Parathyroid adenoma (tissue), 2 donors: ENCODE measurements around the gene ARHGAP27.

Experiments
- H2AFZ ChIP-seq: fragments of 300-600 bp; sonication (generic); one replicate; pipeline ENCODE4 v1.7.0; 2017; ENCODE audit warnings: antibody characterized with exemption, mild to moderate bottlenecking
- H3K27ac ChIP-seq: fragments of 300-600 bp; sonication (generic); one replicate; pipeline ENCODE4 v1.7.0; 2017
- H3K27me3 ChIP-seq: fragments of 300-600 bp; sonication (generic); one replicate; pipeline ENCODE4 v1.7.0; 2017; ENCODE audit warnings: low read length; ENCODE audit not compliant: control insufficient read depth, insufficient read depth
- H3K36me3 ChIP-seq: fragments of 300-600 bp; sonication (generic); one replicate; pipeline ENCODE4 v1.7.0; 2017; ENCODE audit warnings: low read length; ENCODE audit not compliant: control insufficient read depth, insufficient read depth
- H3K4me1 ChIP-seq: fragments of 300-600 bp; sonication (generic); one replicate; pipeline ENCODE4 v1.7.0; 2017; ENCODE audit warnings: control low read depth
- H3K4me2 ChIP-seq: fragments of 300-600 bp; sonication (generic); one replicate; pipeline ENCODE4 v1.7.0; 2017; ENCODE audit warnings: low read length
- H3K4me3 ChIP-seq: fragments of 300-600 bp; sonication (generic); one replicate; pipeline ENCODE4 v1.7.0; 2017; ENCODE audit warnings: low read depth, low read length
- H3K79me2 ChIP-seq: fragments of 300-600 bp; sonication (generic); one replicate; pipeline ENCODE4 v1.7.0; 2017; ENCODE audit warnings: control low read depth
- H3K9ac ChIP-seq: fragments of 300-600 bp; sonication (generic); one replicate; pipeline ENCODE4 v1.7.0; 2017; ENCODE audit warnings: mild to moderate bottlenecking
- H3K9me3 ChIP-seq: fragments of 300-600 bp; sonication (generic); one replicate; pipeline ENCODE4 v1.7.0; 2017; ENCODE audit warnings: low read length; ENCODE audit not compliant: control insufficient read depth
- CTCF ChIP-seq: fragments of 300-600 bp; sonication (generic); IDR thresholded peaks from one replicate; pipeline ENCODE4 v1.7.0; 2017; ENCODE audit warnings: antibody characterized with exemption, mild to moderate bottlenecking
- donor health status: primary hyperparathyroidism.

ARHGAP27 gene

GRCh38 chr17:45433159-45433535 is 477 bp upstream of the ARHGAP27 start:
- no peak overlapping the region for H3K4me3 ChIP-seq
- H3K27me3 ChIP-seq: no peaks in the 10 kb centered on the region
- H3K9me3 ChIP-seq: no peaks in the 10 kb centered on the region
- no peak overlapping the region for H2AFZ ChIP-seq
- no peak overlapping the region for H3K9ac ChIP-seq
- no peaks in the 10 kb centered on the region for H3K36me3 ChIP-seq
- no peak for TF ChIP-seq CTCF
- no peak overlapping the region for H3K27ac ChIP-seq
- no peak overlapping the region for H3K4me2 ChIP-seq
- no peaks in the 10 kb centered on the region for H3K79me2 ChIP-seq
- H3K4me1 ChIP-seq: no peaks in the 10 kb centered on the region

- no peak overlapping the region for H3K27ac ChIP-seq
- H3K4me3 ChIP-seq: peak overlapping the region; percentile 66
- TF ChIP-seq CTCF: no peak
- H3K79me2 ChIP-seq: no peaks in the 10 kb centered on the region
- no peaks in the 10 kb centered on the region for H3K27me3 ChIP-seq
- peak overlapping the region; percentile 93 for H3K4me2 ChIP-seq
- H3K9me3 ChIP-seq: no peaks in the 10 kb centered on the region
- no peaks in the 10 kb centered on the region for H3K36me3 ChIP-seq
- peak overlapping the region; percentile 85 for H2AFZ ChIP-seq
- no peaks in the 10 kb centered on the region for H3K4me1 ChIP-seq
- no peak overlapping the region for H3K9ac ChIP-seq
Observed at GRCh38 chr17:45431531-45432404, 902 bp downstream of the ARHGAP27 start.

- Histone ChIP-seq H3K27ac (no peak overlapping the region), H3K9ac (no peak overlapping the region), H3K4me1 (peaks cover 3% of the 10 kb centered on the region), H3K4me3 (peak overlapping the region; percentile 66), H3K27me3 (no peaks in the 10 kb centered on the region), H3K36me3 (no peaks in the 10 kb centered on the region), H2AFZ (peak overlapping the region; percentile 85), H3K4me2 (peak overlapping the region; percentile 93), H3K9me3 (no peaks in the 10 kb centered on the region), H3K79me2 (no peaks in the 10 kb centered on the region)
- TF ChIP-seq CTCF: no peak
Observed at GRCh38 chr17:45430738-45431530, 1.7 kb downstream of the ARHGAP27 start.

GRCh38 chr17:45430006-45430737 is 2.5 kb downstream of the ARHGAP27 start:
- peak overlapping the region; percentile 66 for H3K4me3 ChIP-seq

More at GRCh38 chr17:45430006-45430737, 2.5 kb downstream of the ARHGAP27 start:
- H3K27ac ChIP-seq: no peak overlapping the region
- no peaks in the 10 kb centered on the region for H3K36me3 ChIP-seq
- no peaks in the 10 kb centered on the region for H3K79me2 ChIP-seq
- no peaks in the 10 kb centered on the region for H3K9me3 ChIP-seq
- H3K4me2 ChIP-seq: peak overlapping the region; percentile 93
- no peaks in the 10 kb centered on the region for H3K27me3 ChIP-seq
- no peak overlapping the region for H3K9ac ChIP-seq
- TF ChIP-seq CTCF: no peak
- peaks cover 4% of the 10 kb centered on the region for H3K4me1 ChIP-seq
- no peak overlapping the region for H2AFZ ChIP-seq
